OCI-LY3 (cell line): ENCODE measurements around the gene OR4N2.

Experiments used
- H2AFZ ChIP-seq: fragments of 200-600, 300-600 bp; shearing (Covaris generic); 2 replicates; pipeline ENCODE4 v1.6.0; 2014; ENCODE audit warnings: antibody characterized with exemption, low read depth, low read length
- H3K27ac ChIP-seq: fragments of 200-600, 300-600 bp; sonication (generic); 2 replicates; pipeline ENCODE4 v1.5.1; 2014; ENCODE audit warnings: mild to moderate bottlenecking, low read length, moderate library complexity, mixed read lengths
- H3K27me3 ChIP-seq: fragments of 200-600, 300-600 bp; sonication (generic); 2 replicates; pipeline ENCODE4 v1.6.1; 2014; ENCODE audit warnings: low read depth, low read length, mixed read lengths
- H3K36me3 ChIP-seq: fragments of 200-600, 300-600 bp; sonication (generic); replicated peaks from 2 replicates; pipeline ENCODE3; 2014; ENCODE audit warnings: low read depth, low read length, mixed read lengths
- H3K4me1 ChIP-seq: fragments of 300-600, 200-600 bp; sonication (generic); 2 replicates; pipeline ENCODE4 v1.6.1; 2014; ENCODE audit warnings: low read length, mixed read lengths
- H3K4me2 ChIP-seq: fragments of 200-600, 300-600 bp; sonication (generic); 2 replicates; pipeline ENCODE4 v1.6.1; 2014; ENCODE audit warnings: low read length, mixed read lengths
- H3K4me3 ChIP-seq: fragments of 300-600, 200-600 bp; sonication (generic); 2 replicates; pipeline ENCODE4 v1.5.1; 2014; ENCODE audit warnings: antibody characterized with exemption, mild to moderate bottlenecking, low read length, moderate library complexity
- H3K79me2 ChIP-seq: fragments of 300-600, 200-600 bp; shearing (Covaris generic); 2 replicates; pipeline ENCODE4 v1.6.1; 2014; ENCODE audit warnings: mild to moderate bottlenecking, low read length, mixed read lengths
- H3K9ac ChIP-seq: fragments of 300-600, 200-600 bp; shearing (Covaris generic); 2 replicates; pipeline ENCODE4 v1.6.0; 2014; ENCODE audit warnings: mild to moderate bottlenecking, low read length, moderate library complexity
- H3K9me3 ChIP-seq: fragments of 200-600, 300-600 bp; shearing (Covaris generic); 2 replicates; pipeline ENCODE4 v1.6.1; 2014; ENCODE audit warnings: low read length, mixed read lengths; ENCODE audit not compliant: insufficient read depth
- H4K20me1 ChIP-seq: fragments of 200-600, 300-600 bp; sonication (generic); 2 replicates; pipeline ENCODE4 v1.6.1; 2016; ENCODE audit warnings: low read length, mixed read lengths; ENCODE audit not compliant: insufficient read depth
- EZH2phosphoT487 ChIP-seq: fragments of 200-600 bp; shearing (Covaris generic); IDR thresholded peaks from 2 replicates; pipeline ENCODE4 v1.6.1; 2018; ENCODE audit warnings: antibody characterized with exemption, mixed run types, low read depth
- TF ChIP-seq, protein P1 (sequence below): fragments of 200-600, 300-600 bp; sonication (generic); IDR thresholded peaks from 2 replicates; pipeline ENCODE4 v1.5.1; 2014; ENCODE audit warnings: antibody characterized with exemption, low read length, low read depth

The OR4N2 gene

GRCh38 chr14:19874842-19875241 is 71.3 kb downstream of the OR4N2 start, which contains the start of gene OR4K2:
TSS of gene OR4K2 (plus strand) at chr14:19875142. CDS start at chr14:19876268, 1,126 bp downstream.
- Histone ChIP-seq H3K27ac (no peak within 1 kb of the TSS), H3K9me3 (no peaks in the 10 kb centered on the region), H3K4me2 (no peak within 1 kb of the TSS), H3K79me2 (no peaks in the 10 kb centered on the region), H3K4me3 (no peak within 1 kb of the TSS), H3K4me1 (no peaks in the 10 kb centered on the region), H3K9ac (no peak within 1 kb of the TSS), H3K36me3 (no peaks in the 10 kb centered on the region), H4K20me1 (no peaks in the 10 kb centered on the region), H2AFZ (no peak within 1 kb of the TSS), H3K27me3 (peaks cover under 1% of the 10 kb centered on the region; the same call in 1 of the 2 replicates)
- no peak for TF ChIP-seq EZH2phosphoT487
- TF ChIP-seq, protein P1, sequence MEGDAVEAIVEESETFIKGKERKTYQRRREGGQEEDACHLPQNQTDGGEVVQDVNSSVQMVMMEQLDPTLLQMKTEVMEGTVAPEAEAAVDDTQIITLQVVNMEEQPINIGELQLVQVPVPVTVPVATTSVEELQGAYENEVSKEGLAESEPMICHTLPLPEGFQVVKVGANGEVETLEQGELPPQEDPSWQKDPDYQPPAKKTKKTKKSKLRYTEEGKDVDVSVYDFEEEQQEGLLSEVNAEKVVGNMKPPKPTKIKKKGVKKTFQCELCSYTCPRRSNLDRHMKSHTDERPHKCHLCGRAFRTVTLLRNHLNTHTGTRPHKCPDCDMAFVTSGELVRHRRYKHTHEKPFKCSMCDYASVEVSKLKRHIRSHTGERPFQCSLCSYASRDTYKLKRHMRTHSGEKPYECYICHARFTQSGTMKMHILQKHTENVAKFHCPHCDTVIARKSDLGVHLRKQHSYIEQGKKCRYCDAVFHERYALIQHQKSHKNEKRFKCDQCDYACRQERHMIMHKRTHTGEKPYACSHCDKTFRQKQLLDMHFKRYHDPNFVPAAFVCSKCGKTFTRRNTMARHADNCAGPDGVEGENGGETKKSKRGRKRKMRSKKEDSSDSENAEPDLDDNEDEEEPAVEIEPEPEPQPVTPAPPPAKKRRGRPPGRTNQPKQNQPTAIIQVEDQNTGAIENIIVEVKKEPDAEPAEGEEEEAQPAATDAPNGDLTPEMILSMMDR: no peak

DNA sequence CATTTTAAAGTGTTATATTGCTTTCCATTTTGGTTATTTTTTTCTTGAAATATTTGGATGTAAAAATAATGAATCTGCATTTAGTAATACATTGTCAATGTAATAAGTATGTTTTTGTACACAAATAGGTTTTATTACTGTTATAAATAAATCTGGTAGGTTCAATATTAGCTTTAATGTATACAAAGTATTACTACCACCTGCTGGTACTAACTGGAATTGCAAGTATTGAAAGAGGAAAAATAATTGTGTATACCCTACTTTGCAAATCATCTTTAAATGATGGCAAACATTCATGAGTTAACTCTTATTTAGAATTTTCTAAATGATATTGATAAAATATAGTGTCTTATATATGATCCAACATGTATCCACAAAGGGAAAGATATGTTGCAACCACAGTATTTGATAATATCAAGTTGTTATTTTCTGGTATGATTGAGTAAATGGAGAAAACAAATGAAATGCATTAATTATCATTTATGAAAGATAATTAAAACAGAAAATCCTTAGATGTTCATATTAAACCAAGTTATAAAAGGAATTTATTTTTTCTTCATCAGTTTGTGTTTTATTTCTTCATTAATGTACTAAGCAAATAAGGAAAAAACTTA is 74.6 kb downstream of the OR4N2 start:
- Histone ChIP-seq H3K4me3 (no peak overlapping the region), H3K27ac (no peak overlapping the region), H3K79me2 (no peaks in the 10 kb centered on the region), H4K20me1 (no peaks in the 10 kb centered on the region), H3K4me1 (no peaks in the 10 kb centered on the region), H3K4me2 (no peak overlapping the region), H3K9me3 (no peaks in the 10 kb centered on the region), H2AFZ (no peak overlapping the region), H3K36me3 (no peaks in the 10 kb centered on the region), H3K9ac (no peak overlapping the region), H3K27me3 (peaks cover 5% of the 10 kb centered on the region; the same call in 1 of the 2 replicates)
- no peak for TF ChIP-seq EZH2phosphoT487
- TF ChIP-seq, protein P1: peak; percentile 82
